Effector memory CD4-positive, alpha-beta T cell (primary cell): ENCODE results near the gene REPS1.
"Not testable (repeated sequence)": the region's sequence is repeated elsewhere in the genome, so short reads cannot be mapped to it uniquely, and the experiment has no call there.

Experiments
- DNase-seq, 3 donors: peaks; one replicate each; pipeline ENCODE4 v3.0.0-alpha.2; 2020
- H3K27ac ChIP-seq: 2 replicates; pipeline ENCODE4 v1.7.0; 2013; ENCODE audit warnings: mild to moderate bottlenecking, low read length, moderate library complexity; ENCODE audit not compliant: insufficient read depth, poor library complexity, severe bottlenecking
- H3K27me3 ChIP-seq: replicated peaks from 2 replicates; pipeline ENCODE4 v1.7.0; 2013; ENCODE audit warnings: mild to moderate bottlenecking, low read length; ENCODE audit not compliant: insufficient read depth, control insufficient read depth, poor library complexity, severe bottlenecking
- H3K36me3 ChIP-seq: 2 replicates; pipeline ENCODE4 v1.7.0; 2013; ENCODE audit warnings: mild to moderate bottlenecking, low read length, moderate library complexity; ENCODE audit not compliant: control insufficient read depth, insufficient read depth
- H3K4me1 ChIP-seq: 2 replicates; pipeline ENCODE4 v1.7.0; 2013; ENCODE audit warnings: low read length, mild to moderate bottlenecking; ENCODE audit not compliant: control insufficient read depth, insufficient read depth, poor library complexity, severe bottlenecking
- H3K4me3 ChIP-seq: 2 replicates; pipeline ENCODE4 v1.7.0; 2013; ENCODE audit warnings: low read length, low read depth, mild to moderate bottlenecking; ENCODE audit not compliant: insufficient read depth, poor library complexity, severe bottlenecking
- H3K9me3 ChIP-seq: 2 replicates; pipeline ENCODE4 v1.7.0; 2013; ENCODE audit warnings: mild to moderate bottlenecking, low read length, moderate library complexity; ENCODE audit not compliant: control insufficient read depth
- total RNA-seq, 3 donors: gene quantifications; one replicate each; lab custom pipeline; 2026; lab: John Stamatoyannopoulos, UW

Gene REPS1
- 88.0 to 99.3 (median 90.1) reads per million in 3 donors for total RNA-seq

- DNase-seq: peak; percentile 79 to 86 (median 83)
- Histone ChIP-seq H3K27me3 (no peaks in the 10 kb centered on the region), H3K4me1 (peaks cover 9% of the 10 kb centered on the region), H3K27ac (peak within 1 kb of the TSS; percentile 80), H3K4me3 (peak within 1 kb of the TSS; percentile 93), H3K36me3 (no peaks in the 10 kb centered on the region), H3K9me3 (no peaks in the 10 kb centered on the region)
Measured at GRCh38 chr6:138987643-138988468, at the start of gene REPS1. Gene REPS1, minus strand, starts transcription at chr6:138988253. Its CDS starts 571 bp downstream, at chr6:138987682.

- Histone ChIP-seq H3K9me3 (no peaks in the 10 kb centered on the region), H3K36me3 (peaks cover 49% of the 10 kb centered on the region), H3K4me1 (no peaks in the 10 kb centered on the region), H3K27me3 (no peaks in the 10 kb centered on the region), H3K4me3 (no peak overlapping the region), H3K27ac (no peak overlapping the region)
- no peak for DNase-seq
Measured at GRCh38 chr6:139037490-139037889, 49.4 kb upstream of the REPS1 start.

GRCh38 chr6:139030228-139030963 is 42.3 kb upstream of the REPS1 start:
- H3K4me3 ChIP-seq: peak overlapping the region; percentile 95
- H3K36me3 ChIP-seq: peaks cover 8% of the 10 kb centered on the region
- peak overlapping the region; percentile 86 for H3K27ac ChIP-seq
- no peaks in the 10 kb centered on the region for H3K9me3 ChIP-seq
- peaks cover 23% of the 10 kb centered on the region for H3K4me1 ChIP-seq
- H3K27me3 ChIP-seq: no peaks in the 10 kb centered on the region
- DNase-seq: no peak

- Histone ChIP-seq H3K4me3 (peak overlapping the region; percentile 95), H3K27ac (peak overlapping the region; percentile 86), H3K36me3 (peaks cover 8% of the 10 kb centered on the region), H3K9me3 (no peaks in the 10 kb centered on the region), H3K4me1 (peaks cover 23% of the 10 kb centered on the region), H3K27me3 (no peaks in the 10 kb centered on the region)
- DNase-seq: peak in 1 of 3 donors; percentile 2
Measured at GRCh38 chr6:139029470-139030227, 41.6 kb upstream of the REPS1 start.

GRCh38 chr6:139028658-139029469 is 40.8 kb upstream of the REPS1 start, which contains the start of gene ABRACL:
Gene ABRACL, plus strand, starts transcription at chr6:139028745. Its CDS starts 5,416 bp downstream, at chr6:139034161.
- Histone ChIP-seq H3K4me3 (peak within 1 kb of the TSS; percentile 95), H3K27me3 (no peaks in the 10 kb centered on the region), H3K36me3 (peaks cover 5% of the 10 kb centered on the region), H3K27ac (peak within 1 kb of the TSS; percentile 86), H3K4me1 (peaks cover 23% of the 10 kb centered on the region), H3K9me3 (no peaks in the 10 kb centered on the region)
- peak; percentile 48 to 67 (median 56) for DNase-seq

GRCh38 chr6:139028215-139028657 is 40.2 kb upstream of the REPS1 start:
- H3K4me1 ChIP-seq: peaks cover 23% of the 10 kb centered on the region

GRCh38 chr6:139027620-139028182 is 39.6 kb upstream of the REPS1 start:
- DNase-seq: peak in 1 of 3 donors; percentile 7
- H3K9me3 ChIP-seq: no peaks in the 10 kb centered on the region
- H3K27ac ChIP-seq: peak overlapping the region; percentile 86
- H3K36me3 ChIP-seq: no peaks in the 10 kb centered on the region
- H3K27me3 ChIP-seq: no peaks in the 10 kb centered on the region
- peak overlapping the region; percentile 95 for H3K4me3 ChIP-seq
- peaks cover 23% of the 10 kb centered on the region for H3K4me1 ChIP-seq

More at GRCh38 chr6:139028215-139028657, 40.2 kb upstream of the REPS1 start:
- no peaks in the 10 kb centered on the region for H3K27me3 ChIP-seq
- DNase-seq: no peak
- H3K4me3 ChIP-seq: peak overlapping the region; percentile 95
- peak overlapping the region; percentile 86 for H3K27ac ChIP-seq
- H3K9me3 ChIP-seq: no peaks in the 10 kb centered on the region
- no peaks in the 10 kb centered on the region for H3K36me3 ChIP-seq

- not testable (repeated sequence) for H3K9me3 ChIP-seq, H3K27me3 ChIP-seq, H3K36me3 ChIP-seq, H3K4me3 ChIP-seq, DNase-seq, H3K27ac ChIP-seq
- H3K4me1 ChIP-seq: peaks cover 15% of the 10 kb centered on the region
Measured at GRCh38 chr6:139025416-139025815, 37.4 kb upstream of the REPS1 start.

- DNase-seq: no peak
- Histone ChIP-seq H3K36me3 (no peaks in the 10 kb centered on the region), H3K27ac (no peak overlapping the region), H3K4me3 (no peak overlapping the region), H3K4me1 (no peaks in the 10 kb centered on the region), H3K9me3 (no peaks in the 10 kb centered on the region), H3K27me3 (no peaks in the 10 kb centered on the region)
Measured at GRCh38 chr6:139020689-139021088, 32.6 kb upstream of the REPS1 start.
